GM23338 (cell line): ENCODE measurements around the gene BZW2. TPM values are rescaled to one million over a fixed set of nuclear protein-coding genes. Genes with fewer than 3 reads are reported as not detected.

ENCODE experiments used
- ATAC-seq: fragments of 200-7000 bp; cut with Tn5 transposase; 3 replicates; pipeline ENCODE4 v1.9.1; 2020
- DNase-seq: peaks from one replicate; pipeline ENCODE4 v3.0.0-alpha.2; 2015; ENCODE audit warnings: low spot score
- H2AFZ ChIP-seq: fragments of 200-600 bp; sonication (generic); 2 replicates; pipeline ENCODE4 v1.8.0; 2016; ENCODE audit warnings: antibody characterized with exemption, mild to moderate bottlenecking, moderate library complexity
- H3F3A ChIP-seq: fragments of 200-600 bp; sonication (generic); replicated peaks from 2 replicates; pipeline ENCODE4 v1.8.0; 2017; ENCODE audit warnings: antibody characterized with exemption, mixed run types, low read depth
- H3K27ac ChIP-seq: fragments of 200-600 bp; sonication (generic); 2 replicates; pipeline ENCODE4 v1.6.1; 2016; ENCODE audit warnings: low read depth
- H3K27me3 ChIP-seq: fragments of 200-600 bp; sonication (generic); 2 replicates; pipeline ENCODE4 v1.8.0; 2016; ENCODE audit warnings: mild to moderate bottlenecking, mixed run types, moderate library complexity; ENCODE audit not compliant: insufficient read depth
- H3K36me3 ChIP-seq: fragments of 200-600 bp; sonication (generic); 2 replicates; pipeline ENCODE4 v1.8.0; 2016; ENCODE audit warnings: mild to moderate bottlenecking; ENCODE audit not compliant: insufficient read depth
- H3K4me1 ChIP-seq: fragments of 200-600 bp; sonication (generic); 2 replicates; pipeline ENCODE4 v1.8.0; 2016; ENCODE audit warnings: mild to moderate bottlenecking, moderate library complexity; ENCODE audit not compliant: insufficient read depth
- H3K4me2 ChIP-seq: fragments of 200-600 bp; sonication (generic); 2 replicates; pipeline ENCODE4 v1.7.1; 2017; ENCODE audit warnings: mixed run types
- H3K4me3 ChIP-seq: fragments of 200-600 bp; sonication (generic); 2 replicates; pipeline ENCODE4 v1.6.1; 2016; ENCODE audit warnings: mixed run types
- H3K79me2 ChIP-seq: fragments of 200-600 bp; sonication (generic); replicated peaks from 2 replicates; pipeline ENCODE4 v1.8.0; 2017; ENCODE audit warnings: mild to moderate bottlenecking; ENCODE audit not compliant: insufficient read depth
- H3K9me2 ChIP-seq: fragments of 200-600 bp; sonication (generic); 2 replicates; pipeline ENCODE4 v1.8.0; 2017; ENCODE audit not compliant: insufficient read depth
- H4K20me1 ChIP-seq: fragments of 200-600 bp; sonication (generic); replicated peaks from 2 replicates; pipeline ENCODE4 v1.8.0; 2017; ENCODE audit warnings: mild to moderate bottlenecking; ENCODE audit not compliant: insufficient read depth
- H3K27ac Mint-ChIP-seq: 2 replicates; pipeline ENCODE4 v1.8.0; 2020; ENCODE audit warnings: inconsistent platforms, mild to moderate bottlenecking, moderate library complexity, mixed read lengths
- H3K27me3 Mint-ChIP-seq: 3 replicates; pipeline ENCODE4 v1.8.0; 2022; ENCODE audit warnings: low read depth, mild to moderate bottlenecking, moderate library complexity, mixed read lengths, inconsistent platforms; ENCODE audit not compliant: insufficient read depth, poor library complexity
- H3K36me3 Mint-ChIP-seq: 3 replicates; pipeline ENCODE4 v1.8.0; 2021; ENCODE audit warnings: low read depth, mild to moderate bottlenecking, inconsistent platforms, moderate library complexity, mixed read lengths
- H3K4me1 Mint-ChIP-seq: 3 replicates; pipeline ENCODE4 v1.8.0; 2020; ENCODE audit warnings: mild to moderate bottlenecking, inconsistent platforms, mixed read lengths
- H3K4me3 Mint-ChIP-seq: 3 replicates; pipeline ENCODE4 v1.8.0; 2021; ENCODE audit warnings: moderate library complexity, mild to moderate bottlenecking, inconsistent platforms, mixed read lengths
- H3K9me3 Mint-ChIP-seq: 3 replicates; pipeline ENCODE4 v1.8.0; 2020; ENCODE audit warnings: moderate library complexity, mild to moderate bottlenecking, inconsistent platforms, mixed read lengths
- CREB1 ChIP-seq: fragments of 250-450 bp; sonication (Bioruptor Pico); IDR thresholded peaks from 2 replicates; pipeline ENCODE4 v1.5.0; 2020; ENCODE audit warnings: low read depth, mild to moderate bottlenecking, moderate library complexity
- CTCF ChIP-seq, 2 experiments: fragments of 200-600 bp in 1 of 2; sonication (generic) in 1 of 2; conservative IDR thresholded peaks; 2 replicates each; pipeline versions ENCODE4 v1.5.1 to v1.6.1; 2016 to 2017; ENCODE audit warnings: antibody characterized with exemption in 2 of 2, low read depth in 2 of 2, mild to moderate bottlenecking in 2 of 2, moderate library complexity in 1 of 2
- EZH2 ChIP-seq: fragments of 200-600 bp; sonication (generic); IDR thresholded peaks from one replicate; pipeline ENCODE4 v1.8.0; 2017; ENCODE audit warnings: antibody characterized with exemption, mild to moderate bottlenecking, low read depth; ENCODE audit not compliant: unreplicated experiment
- EZH2phosphoT487 ChIP-seq: fragments of 200-600 bp; sonication (generic); IDR thresholded peaks from one replicate; pipeline ENCODE4 v1.8.1; 2018; ENCODE audit warnings: antibody characterized with exemption; ENCODE audit not compliant: unreplicated experiment
- NANOG ChIP-seq: IDR thresholded peaks from 2 replicates; pipeline ENCODE4 v1.6.1; 2016; ENCODE audit warnings: antibody characterized with exemption, borderline replicate concordance
- POLR2AphosphoS5 ChIP-seq: IDR thresholded peaks from 2 replicates; pipeline ENCODE4 v1.6.1; 2016; ENCODE audit warnings: antibody characterized with exemption, low read depth
- STAT1 ChIP-seq: IDR thresholded peaks from one replicate; pipeline ENCODE4 v1.6.1; 2016; ENCODE audit warnings: antibody characterized with exemption; ENCODE audit not compliant: unreplicated experiment
- ZNF114 ChIP-seq: fragments of 250-450 bp; sonication (Bioruptor Pico); IDR thresholded peaks from 2 replicates; pipeline ENCODE4 v1.5.0; 2020; ENCODE audit warnings: mild to moderate bottlenecking, moderate library complexity
- ZNF331 ChIP-seq: fragments of 250-450 bp; sonication (Bioruptor Pico); IDR thresholded peaks from 2 replicates; pipeline ENCODE4 v1.5.0; 2020; ENCODE audit warnings: low read depth, mild to moderate bottlenecking, moderate library complexity
- ZNF462 ChIP-seq: fragments of 250-450 bp; sonication (Bioruptor Pico); IDR thresholded peaks from 2 replicates; pipeline ENCODE4 v1.5.0; 2020; ENCODE audit warnings: mild to moderate bottlenecking, moderate library complexity
- polyA plus RNA-seq: library from polyadenylated mRNA; unstranded; fragments of >200 nt; fragmentation: Nextera tagmentation; extraction: Ambion mirVana; gene quantifications from 2 replicates; pipeline ENCODE4 v1.2.1, GENCODE V29; 2016
- total RNA-seq: library from RNA; depleted of rRNA; stranded (reverse); fragments of >200 nt; shearing (Covaris generic); gene quantifications from 2 replicates; pipeline ENCODE4 v1.2.3, GENCODE V29; 2014

Gene BZW2
- total and polyA plus RNA-seq, 2 experiments from 2014 or later: 88.8 to 108 TPM

GRCh38 chr7:16753102-16753931 lies 107.3 kb downstream of the BZW2 start, which contains the start of gene TSPAN13:
TSS of gene TSPAN13 (plus strand) at chr7:16753755. CDS start at chr7:16753968, 213 bp downstream.
- Mint-ChIP-seq H3K27me3 (peaks cover 9% of the 10 kb centered on the region), H3K4me1 (peaks cover 26% of the 10 kb centered on the region; the same call in 2 of the 3 replicates), H3K4me3 (peak within 1 kb of the TSS; percentile 89), H3K9me3 (no peaks in the 10 kb centered on the region; the same call in 2 of the 3 replicates), H3K27ac (peak within 1 kb of the TSS; percentile 85; the same call in 1 of the 2 replicates), H3K36me3 (no peaks in the 10 kb centered on the region; the same call in 2 of the 3 replicates)
- H3K27me3 ChIP-seq: peaks cover 13% of the 10 kb centered on the region
- H3F3A ChIP-seq: no peaks in the 10 kb centered on the region
- DNase-seq (peak; percentile 97), ATAC-seq (peak; percentile 93)
- no peaks in the 10 kb centered on the region for H3K9me2 ChIP-seq
- no peaks in the 10 kb centered on the region for H3K36me3 ChIP-seq
- peak within 1 kb of the TSS; percentile 95 for H3K4me2 ChIP-seq
- TF ChIP-seq EZH2 (no peak), POLR2AphosphoS5 (peak; percentile 63), CREB1 (CRISPR knock-in tag) (peak; percentile 72)
- H3K4me3 ChIP-seq: peak within 1 kb of the TSS; percentile 86
- peaks cover 14% of the 10 kb centered on the region for H4K20me1 ChIP-seq
- H3K27ac ChIP-seq: peak within 1 kb of the TSS; percentile 34; the same call in 1 of the 2 replicates
- H2AFZ ChIP-seq: peak within 1 kb of the TSS; percentile 96
- peaks cover 39% of the 10 kb centered on the region for H3K79me2 ChIP-seq
- H3K4me1 ChIP-seq: peaks cover 21% of the 10 kb centered on the region

- peak overlapping the region; percentile 89 for H3K4me3 Mint-ChIP-seq
- H3K36me3 ChIP-seq: no peaks in the 10 kb centered on the region
- H3K9me2 ChIP-seq: no peaks in the 10 kb centered on the region
- H3K27ac ChIP-seq: peak overlapping the region; percentile 34; the same call in 1 of the 2 replicates
- peak overlapping the region; percentile 95 for H3K4me2 ChIP-seq
- H3K9me3 Mint-ChIP-seq: no peaks in the 10 kb centered on the region; the same call in 2 of the 3 replicates
- H3K79me2 ChIP-seq: peaks cover 47% of the 10 kb centered on the region
- no peak overlapping the region for H3K27ac Mint-ChIP-seq
- peak overlapping the region; percentile 86 for H3K4me3 ChIP-seq
- peaks cover 14% of the 10 kb centered on the region for H4K20me1 ChIP-seq
- H3K4me1 ChIP-seq: peaks cover 21% of the 10 kb centered on the region
- no peaks in the 10 kb centered on the region; the same call in 2 of the 3 replicates for H3K36me3 Mint-ChIP-seq
- H3K27me3 Mint-ChIP-seq: peaks cover 9% of the 10 kb centered on the region
- H3K4me1 Mint-ChIP-seq: peaks cover 31% of the 10 kb centered on the region
- H2AFZ ChIP-seq: peak overlapping the region; percentile 96
- peaks cover 13% of the 10 kb centered on the region for H3K27me3 ChIP-seq
- no peaks in the 10 kb centered on the region for H3F3A ChIP-seq
- ATAC-seq: peak; percentile 71
- peak; percentile 79 for DNase-seq
- TF ChIP-seq ZNF331 (CRISPR knock-in tag) (no peak), NANOG (no peak), CTCF (conservative IDR thresholded peaks at IDR 0.05; ENCODE audit: low read depth in 2 of 2) (no peak), EZH2 (no peak), POLR2AphosphoS5 (no peak), EZH2phosphoT487 (no peak), ZNF462 (CRISPR knock-in tag) (no peak), CREB1 (CRISPR knock-in tag) (no peak), ZNF114 (CRISPR knock-in tag) (no peak), STAT1 (no peak)
These were observed 108.2 kb downstream of the BZW2 start for GRCh38 chr7:16753932-16754855.
